Natural killer cell (primary cell): ENCODE results near the gene RHOBTB3. TPM values are rescaled to one million over a fixed set of nuclear protein-coding genes. Genes with fewer than 3 reads are reported as not detected.

ENCODE experiments used
- ATAC-seq, 3 donors: fragments of 150-1000 bp in 2 of 3; fragments of 200-7000 bp in 1 of 3; cut with Tn5 transposase; 1 replicate in 1 of 3; 2 replicates in 2 of 3; pipeline ENCODE4 v1.10.0; 2021; ENCODE audit warnings: mild to moderate bottlenecking in 2 of 3, moderate library complexity in 2 of 3
- DNase-seq, 2 donors: peaks; one replicate each; pipeline versions ENCODE4 v3.0.0 to v3.0.0-alpha.2; 2013 to 2021; ENCODE audit warnings: mixed read lengths in 1 of 2
- H3K27ac ChIP-seq: one replicate; pipeline ENCODE4 v1.5.1; 2013; ENCODE audit warnings: mild to moderate bottlenecking, low read length
- H3K27me3 ChIP-seq: one replicate; pipeline ENCODE4 v1.6.1; 2013; ENCODE audit warnings: low read length; ENCODE audit not compliant: control insufficient read depth, insufficient read depth
- H3K36me3 ChIP-seq: one replicate; pipeline ENCODE4 v1.6.1; 2013; ENCODE audit warnings: low read length; ENCODE audit not compliant: control insufficient read depth, insufficient read depth
- H3K4me1 ChIP-seq: one replicate; pipeline ENCODE4 v1.6.1; 2013; ENCODE audit warnings: low read length; ENCODE audit not compliant: control insufficient read depth, insufficient read depth
- H3K4me3 ChIP-seq: one replicate; pipeline ENCODE4 v1.5.1; 2013; ENCODE audit warnings: low read length
- H3K9me3 ChIP-seq: one replicate; pipeline ENCODE4 v1.6.1; 2013; ENCODE audit warnings: low read length; ENCODE audit not compliant: control insufficient read depth, insufficient read depth
- H3K27ac Mint-ChIP-seq, 2 donors: one replicate each; pipeline ENCODE4 v1.8.0; 2022; ENCODE audit warnings: mild to moderate bottlenecking in 2 of 2, mixed read lengths in 2 of 2, moderate library complexity in 1 of 2
- H3K27me3 Mint-ChIP-seq, 2 donors: one replicate each; pipeline ENCODE4 v1.8.0; 2022; ENCODE audit warnings: low read depth in 2 of 2, mixed read lengths in 2 of 2
- H3K36me3 Mint-ChIP-seq: one replicate; pipeline ENCODE4 v1.8.0; 2022; ENCODE audit warnings: mixed read lengths
- H3K4me1 Mint-ChIP-seq, 2 donors: one replicate each; pipeline ENCODE4 v1.8.0; 2022; ENCODE audit warnings: mixed read lengths in 2 of 2
- H3K4me3 Mint-ChIP-seq: one replicate; pipeline ENCODE4 v1.8.0; 2022; ENCODE audit warnings: mild to moderate bottlenecking, moderate library complexity, mixed read lengths
- H3K9me3 Mint-ChIP-seq, 2 donors: one replicate each; pipeline ENCODE4 v1.8.0; 2022; ENCODE audit warnings: mixed read lengths in 2 of 2
- CTCF ChIP-seq: fragments of 200-600 bp; IDR thresholded peaks from one replicate; pipeline ENCODE4 v1.8.0; 2022; ENCODE audit warnings: antibody characterized with exemption
- WGBS: methylation state at CpG from one replicate; pipeline ENCODE4 v1.1.7; 2013; ENCODE audit warnings: missing lambda C conversion rate; ENCODE audit not compliant: insufficient coverage; 5-methylcytosine and 5-hydroxymethylcytosine counted together
- intact Hi-C: fragments of 100-400 bp; cut with micrococcal nuclease; formaldehyde crosslinking; loops from one replicate; pipeline ENCODE4 v1.14.2; 2022
- total RNA-seq, 4 donors: library from RNA; stranded (reverse); fragments of 120-200 nt in 1 of 4; gene quantifications; one replicate each; pipeline versions ENCODE4 v1.2.3 to v1.2.4, GENCODE V29; 2013 to 2022

Gene RHOBTB3
- total RNA-seq, 3 donors from 2014 or later (not counting 1 experiment from before 2014, with no cell fraction given), result 46.5 to 55.1 (median 46.5) TPM

GRCh38 chr5:95830226-95830625 is 99.1 kb downstream of the RHOBTB3 start:
- H3K27ac ChIP-seq, result no peak overlapping the region
- H3K4me1 Mint-ChIP-seq, result peaks cover 40 to 41% of the 10 kb centered on the region in 2 donors
- H3K36me3 ChIP-seq, result no peaks in the 10 kb centered on the region
- no peak overlapping the region for H3K4me3 Mint-ChIP-seq
- H3K27me3 ChIP-seq, result no peaks in the 10 kb centered on the region
- no peaks in the 10 kb centered on the region for H3K9me3 ChIP-seq
- H3K4me1 ChIP-seq, result peaks cover 8% of the 10 kb centered on the region
- intact Hi-C loops, result no loop called here
- DNase-seq, result no peak
- 100% methylated on average over 1 of the region's 2 CpGs for WGBS
- no peaks in the 10 kb centered on the region for H3K9me3 Mint-ChIP-seq
- no peak overlapping the region for H3K4me3 ChIP-seq
- H3K36me3 Mint-ChIP-seq, result no peaks in the 10 kb centered on the region
- no peak for TF ChIP-seq CTCF
- no peak for ATAC-seq
- no peak overlapping the region for H3K27ac Mint-ChIP-seq
- no peaks in the 10 kb centered on the region for H3K27me3 Mint-ChIP-seq

- peak overlapping the region; percentile 67 for H3K4me3 Mint-ChIP-seq
- Histone ChIP-seq H3K4me3 (no peak overlapping the region), H3K36me3 (no peaks in the 10 kb centered on the region), H3K9me3 (no peaks in the 10 kb centered on the region), H3K27ac (no peak overlapping the region), H3K27me3 (no peaks in the 10 kb centered on the region), H3K4me1 (peaks cover 8% of the 10 kb centered on the region)
- TF ChIP-seq CTCF, result no peak
- no peaks in the 10 kb centered on the region for H3K27me3 Mint-ChIP-seq
- H3K9me3 Mint-ChIP-seq, result no peaks in the 10 kb centered on the region
- peak overlapping the region; percentile 7 to 79 for H3K27ac Mint-ChIP-seq
- DNase-seq, result no peak
- ATAC-seq, result no peak
- H3K36me3 Mint-ChIP-seq, result no peaks in the 10 kb centered on the region
- intact Hi-C loops, result no loop called here
- H3K4me1 Mint-ChIP-seq, result peaks cover 43 to 44% of the 10 kb centered on the region in 2 donors
Observed at GRCh38 chr5:95832664-95833063, 101.5 kb downstream of the RHOBTB3 start.

- peak overlapping the region; percentile 91 for H3K27ac ChIP-seq
- Mint-ChIP-seq H3K27ac (peak overlapping the region; percentile 79 to 93), H3K9me3 (no peaks in the 10 kb centered on the region), H3K4me3 (peak overlapping the region; percentile 94), H3K36me3 (no peaks in the 10 kb centered on the region), H3K27me3 (no peaks in the 10 kb centered on the region), H3K4me1 (peaks cover 44 to 45% of the 10 kb centered on the region in 2 donors)
- no peaks in the 10 kb centered on the region for H3K9me3 ChIP-seq
- DNase-seq (peak in 1 of 2 donors; percentile 67), ATAC-seq (peak in 2 of 3 donors; percentile 31 to 32)
- no peaks in the 10 kb centered on the region for H3K36me3 ChIP-seq
- H3K27me3 ChIP-seq, result no peaks in the 10 kb centered on the region
- peaks cover 17% of the 10 kb centered on the region for H3K4me1 ChIP-seq
- 8% methylated on average over 9 of the region's 10 CpGs for WGBS
- peak overlapping the region; percentile 78 for H3K4me3 ChIP-seq
- intact Hi-C loops, result loop anchor here (1.0 to 5.0 kb wide), 4 partner anchors 12 to 104 kb away; partner anchors contain the start of gene RHOBTB3
- no peak for TF ChIP-seq CTCF
Observed at GRCh38 chr5:95835682-95836385, 104.7 kb downstream of the RHOBTB3 start.
